ENCODE data around the gene SLC7A8.

GRCh38 chr14:23139874-23140273, 43.6 kb downstream of the SLC7A8 start:
- TF ChIP-seq CTCF (IDR thresholded peaks at IDR 0.05) (no peak), POLR2A (IDR thresholded peaks at IDR 0.05) (no peak), EP300 (IDR thresholded peaks at IDR 0.05) (no peak), POLR2AphosphoS5 (IDR thresholded peaks at IDR 0.05) (no peak)

Data from suprapubic skin (tissue), 4 donors.